ENCODE measurements around the gene TRMT2A. TPM values are rescaled to one million over a fixed set of nuclear protein-coding genes. Genes with fewer than 3 reads are reported as not detected.

The TRMT2A gene
- total RNA-seq, 1 donor from 2014 or later: 21.3 TPM

GRCh38 chr22:20148414-20148813 is 31.4 kb upstream of the TRMT2A start:
- no peak for TF ChIP-seq CTCF (conservative IDR thresholded peaks at IDR 0.05; ENCODE audit: low read depth, low read length)
- DNase-seq (ENCODE audit: low read depth): no peak
- H3K4me3 ChIP-seq (ENCODE audit: low read depth, low read length): no peak overlapping the region

GRCh38 chr22:20147237-20147988 is 30.4 kb upstream of the TRMT2A start:
- no peak overlapping the region for H3K4me3 ChIP-seq (ENCODE audit: low read depth, low read length)
- TF ChIP-seq CTCF (conservative IDR thresholded peaks at IDR 0.05; ENCODE audit: low read depth, low read length): no peak
- no peak for DNase-seq (ENCODE audit: low read depth)

GRCh38 chr22:20146777-20147176 is 29.8 kb upstream of the TRMT2A start:
- H3K4me3 ChIP-seq (ENCODE audit: low read depth, low read length): no peak overlapping the region
- TF ChIP-seq CTCF (conservative IDR thresholded peaks at IDR 0.05; ENCODE audit: low read depth, low read length): no peak
- no peak for DNase-seq (ENCODE audit: low read depth)

GRCh38 chr22:20145832-20146223 is 28.8 kb upstream of the TRMT2A start:
- no peak for DNase-seq (ENCODE audit: low read depth)
- no peak overlapping the region for H3K4me3 ChIP-seq (ENCODE audit: low read depth, low read length)
- no peak for TF ChIP-seq CTCF (conservative IDR thresholded peaks at IDR 0.05; ENCODE audit: low read depth, low read length)

GRCh38 chr22:20145206-20145831 is 28.3 kb upstream of the TRMT2A start:
- no peak for TF ChIP-seq CTCF (conservative IDR thresholded peaks at IDR 0.05; ENCODE audit: low read depth, low read length)
- DNase-seq (ENCODE audit: low read depth): no peak
- H3K4me3 ChIP-seq (ENCODE audit: low read depth, low read length): no peak overlapping the region

GRCh38 chr22:20143883-20144665 is 27.0 kb upstream of the TRMT2A start:
- no peak overlapping the region for H3K4me3 ChIP-seq (ENCODE audit: low read depth, low read length)
- TF ChIP-seq CTCF (conservative IDR thresholded peaks at IDR 0.05; ENCODE audit: low read depth, low read length): no peak

More at GRCh38 chr22:20143883-20144665, 27.0 kb upstream of the TRMT2A start:
- DNase-seq (ENCODE audit: low read depth): no peak

All from epithelial cell of proximal tubule (primary cell).